Islet precursor cell (in vitro differentiated cells): ENCODE measurements around the gene GSE1.

Experiments
- DNase-seq: peaks from one replicate; pipeline ENCODE4 v3.0.0-alpha.2; 2018

Gene GSE1

DNA sequence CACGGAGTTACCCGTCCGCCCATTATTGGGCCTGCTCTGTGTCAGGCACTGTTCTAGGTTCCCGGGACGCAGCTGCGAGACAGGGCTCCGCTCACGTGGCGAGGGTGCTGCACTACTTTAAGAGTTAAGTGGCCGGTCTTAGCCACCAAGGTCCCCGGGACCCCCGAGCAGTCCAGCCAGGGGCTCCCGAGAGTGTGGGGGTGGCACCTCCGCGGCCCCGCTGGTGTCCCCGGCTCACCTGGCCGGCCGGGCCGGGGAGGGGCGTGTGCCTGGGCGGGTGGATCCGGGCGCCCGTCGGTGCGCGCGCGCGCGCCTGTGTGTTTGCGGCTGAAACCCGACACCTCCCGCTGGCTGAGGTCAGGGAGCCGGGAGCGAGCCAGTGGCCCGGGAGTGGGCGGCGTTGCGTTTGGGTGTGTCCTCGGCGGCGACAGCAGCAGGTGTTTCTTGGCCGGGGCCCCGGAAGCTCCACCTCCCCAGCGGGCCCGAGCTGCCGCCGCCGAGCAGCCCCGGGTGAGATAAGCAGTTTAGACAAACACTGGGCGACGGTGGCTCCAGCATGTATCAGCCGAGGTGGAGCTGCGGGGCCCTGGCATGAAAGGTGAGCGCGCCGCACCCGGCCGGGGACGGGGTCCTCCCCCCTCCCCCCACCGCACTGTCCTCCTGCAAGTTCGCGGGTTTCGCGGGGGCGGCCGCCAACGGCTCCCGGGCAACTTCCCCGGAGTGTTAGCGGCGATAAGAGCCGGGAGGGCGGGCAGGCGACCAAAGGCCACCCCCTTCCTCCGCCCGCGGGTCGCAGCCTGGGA is at the start of gene GSE1:
Gene GSE1 (plus strand): TSS at position 522 of the 803 bp plus-strand sequence. CDS start 70 bp downstream, at position 592.
- DNase-seq = peak; percentile 98

DNA sequence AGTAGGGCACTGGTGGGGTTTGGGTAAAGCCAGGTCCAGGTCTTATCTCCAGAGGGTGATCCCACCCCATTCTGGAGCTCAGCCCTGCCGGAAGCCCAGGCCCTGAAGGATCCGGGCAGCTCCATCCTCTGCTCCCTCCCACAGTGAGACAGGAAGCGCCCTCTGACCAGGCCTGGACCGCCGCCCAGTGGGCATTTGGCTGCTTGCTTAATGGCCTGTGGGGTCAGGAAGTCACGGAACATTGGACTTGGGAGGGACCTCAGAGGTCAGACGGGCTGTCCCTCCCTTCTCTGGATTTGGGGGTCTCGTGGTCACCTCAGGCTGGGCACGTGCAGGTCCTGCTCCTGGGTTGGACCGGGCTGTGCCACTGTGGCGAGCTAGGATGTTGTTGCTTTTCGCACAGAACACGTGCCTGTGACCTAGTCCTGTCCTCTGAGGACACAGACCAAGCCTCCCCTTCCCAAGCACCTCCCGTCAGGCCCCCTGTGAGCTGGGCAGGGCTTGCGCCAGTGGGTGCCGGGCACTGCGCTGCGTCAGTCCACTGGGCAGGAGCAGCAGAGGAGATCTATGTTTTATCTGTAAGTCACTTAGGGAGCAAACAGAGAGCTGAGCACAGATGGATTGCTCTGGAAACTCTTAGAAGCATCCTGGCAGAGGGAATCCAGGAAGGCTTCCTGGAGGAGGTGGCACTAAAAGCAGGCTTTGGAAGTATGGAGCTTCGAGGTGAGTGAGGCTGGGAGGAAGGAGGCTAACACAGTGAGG is 49.4 kb upstream of the GSE1 start:
- DNase-seq = no peak

DNA sequence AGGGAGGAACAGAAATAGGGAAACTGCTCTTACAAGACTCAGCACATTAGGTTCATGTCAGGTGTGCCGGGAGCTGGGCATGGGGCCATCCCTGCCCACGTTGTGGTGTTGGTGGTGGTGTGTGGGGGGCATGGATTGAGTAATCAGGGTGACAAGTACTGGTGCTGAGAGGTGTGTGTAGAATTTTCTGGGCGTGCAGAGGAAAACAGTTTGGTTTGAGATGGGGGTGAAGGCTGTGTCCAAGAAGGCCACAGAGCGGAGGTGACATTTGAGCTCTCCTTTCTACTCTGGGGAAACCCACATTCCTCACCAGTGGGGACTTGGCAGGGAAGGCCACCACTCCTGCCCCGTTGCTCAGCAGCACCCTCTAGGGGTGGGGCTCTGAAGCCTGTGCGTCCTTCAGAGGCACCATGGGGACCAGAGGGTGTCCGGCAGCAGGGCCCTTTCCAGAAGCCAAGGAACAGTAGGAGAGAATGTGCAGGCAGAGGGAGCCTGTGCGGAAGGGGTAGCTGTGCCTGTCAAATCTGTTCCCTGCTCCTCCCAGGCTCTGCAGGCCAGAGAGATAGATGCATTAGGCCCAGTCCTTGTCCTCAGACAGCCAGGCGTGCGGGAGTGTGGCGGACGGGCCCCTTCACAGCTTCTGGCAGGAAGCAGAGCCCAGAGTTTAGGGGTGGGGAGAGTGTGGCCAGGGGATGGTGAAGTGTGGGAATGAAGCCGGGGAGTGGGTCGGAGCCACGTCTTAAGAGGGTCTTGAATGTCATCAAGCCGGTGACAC is 48.7 kb upstream of the GSE1 start:
- DNase-seq = no peak

DNA sequence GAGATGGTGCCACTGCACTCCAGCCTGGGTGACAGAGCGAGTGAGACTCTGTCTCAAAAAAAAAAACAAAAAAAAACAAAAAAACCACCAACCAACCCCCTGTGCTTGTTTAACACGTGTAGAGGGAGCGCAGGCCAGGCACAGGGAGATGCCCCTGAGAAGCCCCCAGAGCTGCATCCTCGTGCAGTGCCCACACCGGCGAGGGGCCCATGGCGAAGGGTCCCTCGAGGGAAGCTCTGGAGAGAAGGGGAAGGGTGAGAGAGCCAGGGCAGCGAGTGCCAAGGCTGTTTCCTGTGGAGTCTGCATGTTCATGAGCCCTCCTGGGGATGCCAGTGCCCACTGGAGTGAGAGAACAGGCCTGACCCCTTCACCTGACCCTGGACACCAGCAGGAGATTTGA is 47.8 kb upstream of the GSE1 start:
- DNase-seq = no peak

DNA sequence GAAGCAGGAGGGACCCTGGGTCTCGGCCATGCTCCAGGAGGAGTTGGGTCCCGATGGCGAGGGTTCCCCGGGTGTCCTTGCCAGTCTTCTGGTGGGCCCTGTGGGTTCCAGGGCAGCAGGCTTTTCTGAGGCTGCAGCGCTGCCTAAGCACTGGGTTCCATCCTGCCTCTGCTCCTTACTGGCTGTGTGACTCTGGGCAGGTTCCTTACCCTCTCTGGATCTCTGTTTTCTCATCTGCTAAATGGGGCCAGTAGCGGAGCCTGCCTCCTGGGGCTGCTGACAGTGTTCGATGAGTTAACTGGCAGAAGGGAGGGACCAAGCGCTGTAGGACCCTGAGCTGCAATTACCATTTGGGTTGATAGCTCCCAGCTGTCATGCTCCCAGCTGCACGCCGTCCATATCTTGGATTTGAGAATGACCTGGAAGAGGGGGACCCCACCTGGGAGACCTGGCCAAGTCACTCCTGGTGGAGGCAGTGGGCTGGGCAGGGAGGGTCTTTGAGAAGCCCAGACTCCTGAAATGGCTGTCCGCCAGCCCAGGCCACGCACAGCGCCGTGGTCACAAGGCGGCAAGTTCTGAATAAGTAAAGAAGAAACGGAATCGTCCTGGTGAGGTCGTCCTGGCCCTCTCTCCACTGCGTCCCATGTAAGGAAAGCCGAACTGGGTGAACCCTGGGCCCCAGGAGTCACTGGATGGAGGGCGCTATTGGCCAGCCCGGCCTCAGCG is 47.2 kb upstream of the GSE1 start:
- DNase-seq = no peak

DNA sequence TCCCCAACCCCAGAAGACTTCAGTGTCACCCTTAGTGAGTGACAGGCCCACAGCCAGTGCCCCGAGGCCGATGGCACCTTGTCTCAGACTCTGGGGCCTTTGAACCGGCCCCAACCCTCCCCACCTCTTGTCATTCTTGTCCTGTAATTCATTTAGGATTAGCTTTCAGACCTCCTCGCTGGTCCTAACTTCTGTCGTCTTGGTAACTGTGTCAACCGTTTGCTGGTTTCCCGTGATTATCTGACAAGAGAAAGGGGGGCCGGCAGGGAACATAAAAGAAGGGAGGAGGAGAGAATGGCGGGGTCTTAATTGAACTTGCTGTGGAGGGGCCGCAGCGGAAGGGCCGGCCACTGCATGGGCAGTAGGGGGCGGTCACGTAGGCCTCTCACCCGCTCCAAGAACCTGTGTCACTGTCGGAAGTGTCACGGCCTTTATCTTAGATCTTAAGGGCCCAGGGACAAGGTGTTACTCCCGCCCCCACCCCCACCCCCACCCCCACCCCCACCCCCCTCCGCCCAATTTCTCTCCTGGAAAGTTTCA is 46.5 kb upstream of the GSE1 start:
- DNase-seq = no peak

DNA sequence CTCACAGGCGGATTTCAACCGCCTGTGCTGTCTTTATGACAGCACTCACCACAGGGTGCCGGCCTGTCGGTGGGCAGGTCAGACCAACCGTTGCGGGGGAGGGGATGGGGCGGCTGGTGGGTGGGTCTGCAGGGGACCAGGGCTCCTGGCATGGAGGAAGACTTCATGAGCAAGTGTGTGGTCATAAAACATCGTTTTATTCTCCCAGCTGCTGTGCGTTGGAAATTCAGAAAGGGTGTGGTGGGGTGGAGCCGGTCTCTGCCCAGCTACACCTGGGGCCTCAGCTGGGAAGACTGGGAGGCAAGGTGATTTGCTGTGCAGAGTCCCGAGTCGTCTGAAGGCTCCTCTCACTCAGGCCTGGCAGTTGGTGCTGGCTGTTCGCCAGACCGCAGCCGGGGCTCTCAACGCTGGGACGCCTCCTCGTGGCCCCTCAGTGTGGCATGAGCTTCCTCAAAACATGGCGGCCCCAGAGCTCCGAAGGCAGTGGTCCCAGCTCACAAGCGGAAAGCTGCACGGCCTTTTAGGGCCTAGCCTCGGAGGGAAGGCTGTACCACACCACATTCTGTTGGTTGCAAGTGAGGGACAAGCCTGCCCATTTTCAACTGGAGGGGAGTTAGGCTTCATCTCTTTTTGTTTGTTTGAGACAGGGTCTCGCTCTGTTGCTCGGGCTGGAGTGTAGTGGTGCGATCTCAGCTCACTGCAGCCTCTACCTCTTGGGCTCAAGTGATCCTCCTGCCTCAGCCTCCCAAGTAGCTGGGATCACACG is 45.8 kb upstream of the GSE1 start:
- no peak for DNase-seq

DNA sequence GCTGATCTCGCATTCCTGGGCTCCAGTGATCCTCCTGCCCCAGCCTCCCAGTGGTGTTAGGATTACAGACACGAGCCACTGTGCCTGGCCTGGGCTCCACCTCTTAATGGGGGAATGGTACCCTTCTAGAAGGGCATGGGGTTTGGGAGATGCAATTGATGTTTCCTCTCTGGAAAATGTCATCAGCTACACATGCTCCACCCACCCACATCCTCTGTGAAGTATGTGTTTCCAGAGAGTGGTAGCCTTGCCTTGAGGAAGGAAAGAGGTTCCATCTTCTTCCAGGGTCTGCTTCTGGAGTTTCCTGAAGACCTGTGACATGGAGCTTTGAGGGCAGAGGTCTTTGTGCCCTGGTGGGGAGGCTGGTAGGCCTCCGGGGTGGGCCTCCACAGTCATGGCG is 45.2 kb upstream of the GSE1 start:
- DNase-seq = no peak

DNA sequence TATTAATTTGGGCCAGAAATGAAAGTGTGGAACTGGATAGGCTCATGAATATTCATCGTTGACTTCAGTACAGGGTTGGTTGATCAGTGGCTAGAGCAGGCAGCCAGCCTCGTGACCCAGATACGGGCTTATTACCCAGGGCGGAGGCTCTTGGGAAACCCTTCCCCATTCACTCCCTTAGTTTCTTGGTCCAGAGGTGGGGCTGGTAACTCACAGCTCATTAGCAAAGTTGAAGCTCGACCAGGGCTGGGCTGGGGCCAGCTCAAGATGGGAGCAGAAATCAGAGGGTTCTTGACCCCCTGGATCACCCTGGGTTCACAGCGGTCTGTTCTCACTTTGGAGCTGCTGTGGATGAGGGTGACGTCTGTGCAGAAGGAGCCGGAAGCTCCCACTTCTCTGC is 44.6 kb upstream of the GSE1 start:
- no peak for DNase-seq

DNA sequence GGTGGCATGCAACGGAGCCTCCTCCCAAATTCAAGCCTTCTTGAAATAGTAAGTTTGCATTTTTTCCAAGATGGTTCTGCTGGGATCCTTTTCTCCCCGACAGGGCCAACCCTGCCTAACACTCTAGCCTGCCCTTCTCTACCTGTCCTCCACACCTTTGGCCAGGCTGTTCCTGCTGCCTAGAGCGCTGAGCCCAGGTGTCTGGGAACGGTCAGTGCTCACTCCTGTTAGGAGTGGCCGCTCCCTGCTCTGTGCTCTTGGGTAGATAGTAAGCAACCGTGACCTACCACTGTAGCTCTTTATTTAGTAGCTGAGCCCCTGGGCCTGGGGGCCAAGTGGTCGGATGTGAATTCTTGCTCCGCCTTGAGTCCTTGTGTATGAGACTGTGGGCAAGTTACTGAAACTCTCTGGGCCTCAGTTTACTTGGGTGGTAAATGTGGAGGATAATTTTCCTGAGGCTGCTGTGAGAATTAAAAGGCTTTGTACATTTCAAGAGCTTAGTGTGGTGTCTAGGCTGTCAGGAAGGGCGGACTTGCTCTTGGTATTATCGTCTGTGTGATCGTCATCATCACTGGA is 44.0 kb upstream of the GSE1 start:
- DNase-seq = no peak

DNA sequence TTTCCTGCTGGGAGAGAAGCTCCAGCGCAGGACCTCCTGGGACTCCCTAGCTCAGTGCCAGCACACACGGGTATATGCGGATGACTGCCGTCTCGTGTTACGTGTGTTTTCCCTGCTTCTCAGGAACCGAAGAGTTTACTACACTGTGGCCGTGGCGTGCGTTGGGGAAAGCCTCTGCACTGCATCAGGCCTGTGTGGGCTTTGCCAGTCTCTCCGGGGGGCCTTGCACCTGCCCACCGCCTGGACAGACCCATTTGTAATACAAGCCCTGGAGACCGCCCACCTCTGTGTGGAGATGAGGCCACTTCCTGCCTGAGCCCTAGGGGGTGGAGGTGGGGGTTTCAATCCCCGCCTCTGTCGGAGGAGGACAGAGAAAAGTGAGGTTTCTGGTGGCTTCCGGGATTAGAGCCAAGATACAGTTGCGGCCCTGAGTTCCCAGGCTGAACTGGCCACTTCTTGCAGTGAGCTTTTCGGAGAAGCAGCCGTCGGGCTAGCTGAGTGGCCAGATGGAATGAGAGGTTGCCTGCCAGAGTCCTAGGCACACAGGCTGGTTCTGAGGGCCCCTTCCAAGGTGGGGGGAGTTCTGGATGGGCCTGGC is 43.4 kb upstream of the GSE1 start:
- DNase-seq = no peak

DNA sequence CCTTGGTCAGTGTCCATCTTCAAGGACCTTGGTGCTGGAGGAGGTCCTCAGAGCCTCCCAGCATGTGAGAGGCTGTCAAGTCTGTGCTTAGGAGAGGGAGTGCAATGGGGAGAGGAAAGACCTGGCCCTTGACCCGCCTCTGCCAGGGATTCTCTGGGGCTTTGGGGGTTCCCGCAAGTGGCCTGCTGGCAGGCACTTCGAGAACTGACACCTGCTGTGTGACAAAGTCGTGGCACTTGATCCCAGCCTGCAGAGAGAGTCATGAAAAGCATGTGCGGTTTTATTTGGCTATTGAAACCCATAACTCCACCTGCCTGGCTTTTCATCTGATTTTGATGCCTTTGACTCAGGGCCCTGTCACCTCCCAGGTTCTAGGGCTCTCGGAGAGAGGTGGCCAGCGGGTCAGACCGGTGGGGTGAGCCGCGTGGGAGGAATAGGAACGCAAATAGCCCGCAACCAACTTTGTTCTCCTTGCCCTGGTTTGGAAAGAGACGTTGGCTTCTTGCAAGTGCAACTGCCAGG is 42.8 kb upstream of the GSE1 start:
- no peak for DNase-seq

DNA sequence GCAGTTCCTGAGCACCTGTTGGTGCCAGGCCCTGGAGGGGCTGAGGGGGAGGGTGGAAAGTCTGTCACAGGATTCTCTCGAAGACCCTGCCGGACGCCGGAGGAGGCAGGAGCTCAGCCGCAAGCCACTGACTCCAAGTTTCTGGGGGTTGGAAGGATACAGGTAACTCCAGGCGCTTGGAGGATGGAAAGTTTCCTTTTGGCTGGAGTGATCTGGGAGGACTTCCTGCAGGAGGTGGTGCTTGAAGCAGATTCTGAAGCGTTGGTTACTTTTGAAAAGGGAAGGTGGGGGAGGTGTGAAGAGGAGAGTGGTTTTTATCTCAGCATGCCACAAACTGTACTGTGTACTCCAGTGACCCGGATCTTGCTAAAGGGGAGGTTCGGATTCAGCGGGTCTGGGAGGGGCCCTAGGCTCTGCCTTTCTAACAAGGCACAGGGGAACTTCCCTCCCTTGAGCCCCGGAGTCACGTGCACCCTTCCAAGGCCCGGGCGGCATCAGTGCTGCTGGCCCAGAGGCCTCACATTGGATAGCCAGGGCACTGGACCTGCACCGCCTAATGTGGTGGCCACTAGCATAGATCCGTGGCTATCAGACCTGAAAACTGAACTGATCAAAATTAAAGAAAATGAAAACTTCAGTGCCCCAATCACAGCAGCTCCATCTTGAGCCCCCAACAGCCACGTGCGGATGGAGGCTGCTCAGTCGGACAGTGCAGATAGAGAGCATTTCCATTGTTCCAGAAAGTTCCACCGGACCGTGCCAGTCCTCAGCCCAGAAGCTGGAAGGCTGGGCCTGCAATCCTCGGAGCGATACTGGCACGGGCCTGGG is 42.2 kb upstream of the GSE1 start:
- no peak for DNase-seq

DNA sequence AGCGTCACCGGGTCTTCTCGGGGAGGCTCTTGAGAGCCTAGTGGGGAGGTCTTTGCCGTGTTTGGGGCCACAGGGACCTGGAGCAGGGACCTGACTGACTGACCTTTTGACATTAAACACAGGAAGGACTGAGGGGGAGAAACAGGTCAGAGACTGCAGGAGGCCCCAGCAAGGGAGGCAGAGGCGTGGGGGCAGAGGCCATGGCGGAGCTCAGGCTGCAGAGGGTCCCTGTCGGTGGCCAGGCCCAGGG is 41.6 kb upstream of the GSE1 start:
- no peak for DNase-seq

DNA sequence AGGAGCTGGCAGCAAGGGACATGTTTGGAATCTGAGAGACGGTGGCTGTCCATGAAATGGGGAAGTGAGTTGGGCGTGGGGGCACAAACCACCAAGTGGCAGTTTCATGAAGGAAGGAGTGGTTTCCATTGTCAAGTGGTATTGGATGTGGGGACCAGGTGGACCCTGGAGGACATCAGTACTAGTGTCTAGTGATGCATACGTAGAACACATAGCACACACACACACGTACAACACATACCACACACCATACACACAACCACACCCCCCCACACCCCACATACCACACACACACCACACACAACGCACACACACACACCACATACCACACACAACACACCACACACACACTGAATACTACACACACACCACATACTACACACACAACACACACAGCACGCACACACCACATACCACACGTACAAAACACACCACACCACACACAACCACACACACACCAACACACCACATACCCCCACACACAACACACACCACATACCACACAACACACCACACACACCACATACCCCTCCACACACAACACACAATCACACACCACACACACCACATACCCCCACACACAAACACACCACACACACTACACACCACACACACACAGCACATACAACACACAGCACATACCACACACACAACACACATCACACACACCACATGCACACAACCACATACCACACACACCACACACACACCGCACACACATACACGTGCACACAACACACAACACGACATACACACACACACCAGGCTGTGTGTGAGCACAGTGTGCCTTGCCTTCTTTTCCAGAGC is 41.1 kb upstream of the GSE1 start:
- no peak for DNase-seq

DNA sequence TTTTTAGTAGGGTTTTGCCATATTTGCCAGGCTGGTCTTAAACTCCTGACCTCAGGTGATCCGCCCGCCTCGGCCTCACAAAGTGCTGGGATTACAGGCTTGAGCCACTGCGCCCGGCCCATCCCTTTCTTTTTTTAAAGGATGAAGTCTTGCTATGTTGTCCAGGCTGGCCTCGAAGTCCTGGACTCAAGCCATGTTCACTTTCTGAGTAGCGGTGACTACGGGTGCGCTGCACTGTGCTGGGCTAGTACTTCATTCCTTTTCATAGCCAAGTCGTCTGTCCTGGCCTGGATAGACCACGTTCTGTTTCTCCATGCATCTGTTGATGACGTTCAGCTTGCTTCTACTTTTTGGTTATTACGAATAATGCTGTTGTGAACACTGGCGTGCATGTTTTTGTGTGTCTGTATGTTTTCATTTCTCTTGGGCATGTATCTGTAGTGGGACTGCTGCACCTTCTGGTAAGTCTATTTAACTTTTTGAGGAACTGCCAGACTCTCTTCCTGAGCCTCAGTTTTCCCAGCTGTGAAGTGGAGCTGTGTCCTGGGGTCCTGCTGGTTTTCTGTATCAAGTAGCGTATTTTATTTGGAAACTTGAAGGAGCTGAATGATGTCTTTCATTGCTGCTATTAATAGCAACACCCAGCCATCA is 40.0 kb upstream of the GSE1 start:
- DNase-seq = no peak

DNA sequence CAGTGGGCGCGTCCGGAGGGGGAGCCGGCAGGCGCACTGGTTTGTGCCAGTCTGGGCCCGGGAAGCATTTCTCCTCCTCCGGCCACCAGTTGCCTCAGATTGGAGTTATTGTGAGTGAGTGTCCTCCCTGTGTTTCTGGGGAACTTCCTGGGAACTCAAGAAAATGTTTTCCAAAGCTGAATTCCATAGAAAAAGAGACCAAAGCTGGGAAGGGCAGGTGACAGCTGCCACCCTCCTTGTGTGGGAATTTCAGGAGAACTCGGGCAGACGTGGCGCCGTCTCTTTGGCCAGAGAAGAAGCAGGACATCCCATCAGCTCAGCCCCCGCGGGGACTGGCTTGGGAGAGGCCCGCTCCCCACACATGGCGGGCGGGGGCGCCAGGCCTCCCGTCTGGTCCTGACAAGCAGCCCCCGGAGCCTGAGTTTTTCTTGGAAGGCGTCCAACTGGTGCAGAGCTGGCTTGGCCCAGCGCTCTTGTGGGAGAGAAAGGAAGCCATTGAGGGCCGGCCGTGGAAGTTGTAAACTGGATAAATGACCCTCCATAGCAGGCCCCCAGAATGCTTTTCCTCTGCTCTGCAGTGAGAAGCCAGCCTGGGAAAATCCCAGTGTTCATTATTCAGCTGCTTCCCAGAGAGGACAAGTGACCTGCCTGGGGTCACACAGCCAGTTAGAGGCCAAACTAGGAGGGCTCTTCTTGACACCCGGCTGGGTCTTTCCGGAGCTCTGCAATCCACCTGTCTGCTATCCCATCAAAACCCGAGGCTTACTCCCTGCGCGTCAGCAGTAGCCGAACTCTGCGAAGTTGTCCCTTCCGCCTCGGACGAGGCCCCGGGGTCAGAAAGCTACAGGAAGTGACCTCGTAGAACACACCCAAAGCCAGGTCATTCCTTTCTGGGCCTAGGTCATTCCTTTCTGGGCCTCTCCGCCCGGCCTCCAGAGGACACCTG is 39.2 kb upstream of the GSE1 start:
- DNase-seq = no peak
